SK-N-SH (cell line): Measurements from ENCODE around the gene SYNJ1. TPM values are rescaled to one million over a fixed set of nuclear protein-coding genes. Genes with fewer than 3 reads are reported as not detected.

ENCODE experiments used
- CTCF ChIA-PET: fragments of 300-600, 350-600 bp; formaldehyde crosslinking; extraction: SDS; loops from one replicate; lab custom pipeline; 2021; lab: Yijun Ruan, JAX
- POLR2A ChIA-PET: fragments of 350-600 bp; sonication (Branson Sonifier 250); formaldehyde crosslinking; extraction: SDS; loops from one replicate; lab custom pipeline; 2020; ENCODE audit warnings: antibody characterized with exemption, inconsistent platforms; lab: Yijun Ruan, JAX
- DNase-seq: peaks from one replicate; pipeline ENCODE4 v3.0.0; 2012
- H2AFZ ChIP-seq: fragments of 200-600 bp; sonication (generic); 2 replicates; pipeline ENCODE4 v1.8.1; 2016; ENCODE audit warnings: antibody characterized with exemption, mild to moderate bottlenecking, low read depth
- H3F3A ChIP-seq: fragments of 200-600 bp; sonication (generic); replicated peaks from 2 replicates; pipeline ENCODE3; 2016; ENCODE audit warnings: antibody characterized with exemption, mild to moderate bottlenecking; ENCODE audit not compliant: insufficient read depth
- H3K27ac ChIP-seq, 2 experiments: fragments of 200-500 bp in 1 of 2; fragments of 200-600 bp in 1 of 2; sonication (Bioruptor generic) in 1 of 2; sonication (generic), shearing (Covaris generic) in 1 of 2; 2 replicates each; pipeline versions ENCODE4 v1.5.1 to v1.6.1; 2014 to 2016; ENCODE audit warnings: low read depth in 2 of 2, inconsistent platforms in 1 of 2, low read length in 1 of 2, mild to moderate bottlenecking in 1 of 2, mixed read lengths in 1 of 2
- H3K27me3 ChIP-seq: fragments of 200-600 bp; sonication (generic), shearing (Covaris generic); 2 replicates; pipeline ENCODE4 v1.6.1; 2016; ENCODE audit warnings: mixed run types; ENCODE audit not compliant: insufficient read depth
- H3K36me3 ChIP-seq, 2 experiments: fragments of 200-500 bp in 1 of 2; fragments of 200-600 bp in 1 of 2; sonication (Bioruptor generic) in 1 of 2; sonication (generic) in 1 of 2; replicated peaks in 1 of 2; 2 replicates each; pipeline versions ENCODE3 to v1.5.1; 2014 to 2016; ENCODE audit warnings: low read length in 1 of 2, mild to moderate bottlenecking in 1 of 2; ENCODE audit not compliant: insufficient read depth in 2 of 2, control insufficient read depth in 1 of 2
- H3K4me1 ChIP-seq, 2 experiments: fragments of 200-500 bp in 1 of 2; fragments of 200-600 bp in 1 of 2; sonication (Bioruptor generic) in 1 of 2; sonication (generic), shearing (Covaris generic) in 1 of 2; 2 replicates each; pipeline versions ENCODE4 v1.5.1 to v1.6.1; 2014 to 2016; ENCODE audit warnings: low read depth in 1 of 2, low read length in 1 of 2, mixed run types in 1 of 2; ENCODE audit not compliant: insufficient read depth in 2 of 2, control insufficient read depth in 1 of 2
- H3K4me2 ChIP-seq: fragments of 200-600 bp; sonication (generic), shearing (Covaris generic); 2 replicates; pipeline ENCODE4 v1.6.1; 2017; ENCODE audit warnings: mixed run types
- H3K4me3 ChIP-seq, 2 experiments: fragments of 200-500 bp in 1 of 2; fragments of 200-600 bp in 1 of 2; sonication (Bioruptor generic) in 1 of 2; sonication (generic), shearing (Covaris generic) in 1 of 2; 2 replicates each; pipeline versions ENCODE4 v1.5.1 to v1.8.1; 2014 to 2016; ENCODE audit warnings: low read depth in 2 of 2, inconsistent platforms in 1 of 2, low read length in 1 of 2, mild to moderate bottlenecking in 1 of 2, mixed read lengths in 1 of 2, moderate library complexity in 1 of 2
- H3K79me2 ChIP-seq: fragments of 200-600 bp; sonication (generic); 2 replicates; pipeline ENCODE4 v1.8.1; 2017; ENCODE audit warnings: mild to moderate bottlenecking; ENCODE audit not compliant: insufficient read depth
- H3K9ac ChIP-seq: fragments of 200-600 bp; sonication (generic); 2 replicates; pipeline ENCODE4 v1.6.1; 2017; ENCODE audit warnings: mixed run types
- H3K9me2 ChIP-seq: fragments of 200-600 bp; sonication (generic); 2 replicates; pipeline ENCODE4 v1.6.1; 2017; ENCODE audit warnings: mixed run types
- H3K9me3 ChIP-seq: fragments of 200-600 bp; sonication (generic); 2 replicates; pipeline ENCODE4 v1.6.1; 2017; ENCODE audit warnings: mixed run types, mild to moderate bottlenecking, moderate library complexity
- H4K20me1 ChIP-seq: fragments of 200-600 bp; sonication (generic); 2 replicates; pipeline ENCODE4 v1.6.1; 2017; ENCODE audit warnings: mild to moderate bottlenecking, mixed run types; ENCODE audit not compliant: insufficient read depth
- CHD2 ChIP-seq: fragments of 150-350 bp; IDR thresholded peaks from 2 replicates; pipeline ENCODE4 v1.6.1; 2018; ENCODE audit warnings: low read length; ENCODE audit not compliant: partially characterized antibody
- EP300 ChIP-seq, 2 experiments: IDR thresholded peaks; 2 replicates each; pipeline versions ENCODE4 v1.4.0 to v1.6.1; 2012; ENCODE audit warnings: borderline replicate concordance in 1 of 2, low read depth in 1 of 2, low read length in 1 of 2
- EZH2phosphoT487 ChIP-seq: fragments of 200-600 bp; sonication (generic); IDR thresholded peaks from 2 replicates; pipeline ENCODE4 v1.6.1; 2017; ENCODE audit warnings: low read depth, mixed run types, mild to moderate bottlenecking, antibody characterized with exemption, moderate library complexity, borderline replicate concordance
- FOXJ3 ChIP-seq: sonication (generic); formaldehyde crosslinking; IDR thresholded peaks from 2 replicates; pipeline ENCODE4 v1.5.1; 2020; ENCODE audit warnings: mild to moderate bottlenecking, missing genetic modification reagents
- FOXM1 ChIP-seq: IDR thresholded peaks from 2 replicates; pipeline ENCODE4 v1.4.0; 2012; ENCODE audit warnings: low read depth, mild to moderate bottlenecking
- JUND ChIP-seq: IDR thresholded peaks from 2 replicates; pipeline ENCODE4 v1.4.0; 2012
- MXI1 ChIP-seq: IDR thresholded peaks from 2 replicates; pipeline ENCODE4 v1.6.1; 2012; ENCODE audit warnings: mild to moderate bottlenecking, low read depth, low read length, improper control_type of control experiment
- NFIC ChIP-seq: IDR thresholded peaks from 2 replicates; pipeline ENCODE4 v1.4.0; 2012; ENCODE audit warnings: borderline replicate concordance
- NRF1 ChIP-seq: IDR thresholded peaks from 2 replicates; pipeline ENCODE4 v1.6.1; 2012; ENCODE audit warnings: low read depth, mild to moderate bottlenecking, low read length
- POLR2AphosphoS5 ChIP-seq: IDR thresholded peaks from 2 replicates; pipeline ENCODE4 v1.6.1; 2012; ENCODE audit warnings: low read depth, low read length
- RFX5 ChIP-seq: IDR thresholded peaks from 2 replicates; pipeline ENCODE4 v1.6.1; 2012; ENCODE audit warnings: mild to moderate bottlenecking, improper control_type of control experiment, low read length
- SIN3A ChIP-seq: IDR thresholded peaks from 2 replicates; pipeline ENCODE4 v1.6.1; 2012; ENCODE audit warnings: low read depth, mild to moderate bottlenecking, low read length, moderate library complexity, borderline replicate concordance
- TAF1 ChIP-seq: IDR thresholded peaks from 2 replicates; pipeline ENCODE4 v1.6.1; 2012; ENCODE audit warnings: low read depth, mild to moderate bottlenecking, low read length, moderate library complexity, borderline replicate concordance
- TCF12 ChIP-seq: IDR thresholded peaks from 2 replicates; pipeline ENCODE4 v1.4.0; 2012
- TEAD4 ChIP-seq: IDR thresholded peaks from 2 replicates; pipeline ENCODE4 v1.4.0; 2012; ENCODE audit warnings: mild to moderate bottlenecking, borderline replicate concordance; ENCODE audit not compliant: insufficient read depth
- WGBS: methylation state at CpG from one replicate; pipeline ENCODE4 v1.1.6; 2017; ENCODE audit warnings: low lambda C conversion rate; 5-methylcytosine and 5-hydroxymethylcytosine counted together
- polyA plus RNA-seq, 3 experiments: library from polyadenylated mRNA; depleted of rRNA; stranded (reverse); fragments of >200 nt; gene quantifications; 2 replicates each; pipeline ENCODE4 v1.2.3, GENCODE V29; 2012
- TF ChIP-seq, protein P1 (sequence below): IDR thresholded peaks from 2 replicates; pipeline ENCODE4 v1.4.0; 2012; ENCODE audit warnings: low read depth, borderline replicate concordance
- TF ChIP-seq, protein P2 (sequence below): fragments of 150-350 bp; IDR thresholded peaks from 2 replicates; pipeline ENCODE4 v1.6.1; 2016; ENCODE audit warnings: mild to moderate bottlenecking, low read depth, low read length
- TF ChIP-seq, protein P3 (sequence below): IDR thresholded peaks from 2 replicates; pipeline ENCODE4 v1.6.1; 2012; ENCODE audit warnings: mild to moderate bottlenecking, low read depth, low read length, moderate library complexity

The SYNJ1 gene, protein sequence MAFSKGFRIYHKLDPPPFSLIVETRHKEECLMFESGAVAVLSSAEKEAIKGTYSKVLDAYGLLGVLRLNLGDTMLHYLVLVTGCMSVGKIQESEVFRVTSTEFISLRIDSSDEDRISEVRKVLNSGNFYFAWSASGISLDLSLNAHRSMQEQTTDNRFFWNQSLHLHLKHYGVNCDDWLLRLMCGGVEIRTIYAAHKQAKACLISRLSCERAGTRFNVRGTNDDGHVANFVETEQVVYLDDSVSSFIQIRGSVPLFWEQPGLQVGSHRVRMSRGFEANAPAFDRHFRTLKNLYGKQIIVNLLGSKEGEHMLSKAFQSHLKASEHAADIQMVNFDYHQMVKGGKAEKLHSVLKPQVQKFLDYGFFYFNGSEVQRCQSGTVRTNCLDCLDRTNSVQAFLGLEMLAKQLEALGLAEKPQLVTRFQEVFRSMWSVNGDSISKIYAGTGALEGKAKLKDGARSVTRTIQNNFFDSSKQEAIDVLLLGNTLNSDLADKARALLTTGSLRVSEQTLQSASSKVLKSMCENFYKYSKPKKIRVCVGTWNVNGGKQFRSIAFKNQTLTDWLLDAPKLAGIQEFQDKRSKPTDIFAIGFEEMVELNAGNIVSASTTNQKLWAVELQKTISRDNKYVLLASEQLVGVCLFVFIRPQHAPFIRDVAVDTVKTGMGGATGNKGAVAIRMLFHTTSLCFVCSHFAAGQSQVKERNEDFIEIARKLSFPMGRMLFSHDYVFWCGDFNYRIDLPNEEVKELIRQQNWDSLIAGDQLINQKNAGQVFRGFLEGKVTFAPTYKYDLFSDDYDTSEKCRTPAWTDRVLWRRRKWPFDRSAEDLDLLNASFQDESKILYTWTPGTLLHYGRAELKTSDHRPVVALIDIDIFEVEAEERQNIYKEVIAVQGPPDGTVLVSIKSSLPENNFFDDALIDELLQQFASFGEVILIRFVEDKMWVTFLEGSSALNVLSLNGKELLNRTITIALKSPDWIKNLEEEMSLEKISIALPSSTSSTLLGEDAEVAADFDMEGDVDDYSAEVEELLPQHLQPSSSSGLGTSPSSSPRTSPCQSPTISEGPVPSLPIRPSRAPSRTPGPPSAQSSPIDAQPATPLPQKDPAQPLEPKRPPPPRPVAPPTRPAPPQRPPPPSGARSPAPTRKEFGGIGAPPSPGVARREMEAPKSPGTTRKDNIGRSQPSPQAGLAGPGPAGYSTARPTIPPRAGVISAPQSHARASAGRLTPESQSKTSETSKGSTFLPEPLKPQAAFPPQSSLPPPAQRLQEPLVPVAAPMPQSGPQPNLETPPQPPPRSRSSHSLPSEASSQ (N-terminal part only)
- polyA plus RNA-seq (2012; rRNA removed) = 3.3 TPM in 2 replicates
- polyA plus RNA-seq (2012; cell fraction: cytosol; rRNA removed) = 4.5 and 4.7 TPM in 2 replicates
- polyA plus RNA-seq (2012; cell fraction: nucleus; rRNA removed) = 8.8 and 11.7 TPM in 2 replicates

DNA sequence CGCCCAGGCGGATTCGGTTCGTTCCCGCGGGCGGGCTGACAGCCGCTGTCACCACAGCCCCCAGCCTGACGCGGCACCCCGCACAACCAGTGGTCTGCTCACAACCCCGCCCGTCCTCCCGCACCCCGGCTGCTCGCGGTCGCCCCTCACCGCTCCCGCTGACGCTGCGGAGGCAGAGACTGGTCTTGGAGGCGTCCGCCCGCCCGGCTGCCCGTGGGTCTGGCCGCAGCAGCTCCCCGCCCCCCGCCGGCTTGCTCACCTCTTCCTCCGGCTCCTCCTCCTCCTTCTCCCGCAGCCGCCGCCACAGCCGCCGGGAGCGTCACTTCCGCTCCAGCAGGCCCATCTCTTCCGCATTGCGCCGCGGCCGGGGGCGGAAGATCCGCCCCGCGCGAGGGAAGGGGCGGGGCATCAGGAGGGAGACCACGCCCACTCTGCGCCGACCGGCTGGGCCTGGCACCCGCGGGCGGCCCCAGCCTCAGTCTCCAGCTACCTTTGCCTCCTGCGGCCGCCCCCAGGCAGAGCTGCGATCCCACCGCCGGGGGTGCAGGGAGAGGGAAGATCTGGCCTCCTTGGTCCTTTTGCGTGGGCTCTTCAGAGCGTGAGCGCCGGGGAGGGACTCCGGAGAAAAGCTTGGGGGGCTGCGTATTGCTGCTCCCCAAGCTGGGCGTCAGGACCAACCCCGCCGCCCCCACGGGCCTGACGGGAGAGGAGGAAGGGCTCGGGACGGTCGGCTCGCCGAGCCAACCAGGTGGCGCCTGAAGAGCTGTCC lies at the start of gene SYNJ1:
Gene SYNJ1 (minus strand): TSS at position 327 of the 769 bp plus-strand sequence. CDS start 1,118 bp downstream, outside the sequence.
- DNase-seq = peak; percentile 97
- peaks cover 6 to 13% of the 10 kb centered on the region in 2 experiments for H3K36me3 ChIP-seq
- peak within 1 kb of the TSS; percentile 81 to 91 for H3K27ac ChIP-seq
- H3K4me1 ChIP-seq = peaks cover 0 to 14% of the 10 kb centered on the region in 2 experiments; a peak in 2 of 4 replicates
- H3K79me2 ChIP-seq = peaks cover 17% of the 10 kb centered on the region
- CTCF ChIA-PET = interaction anchor here (0.6 to 1.9 kb wide), 8 partner anchors 10 to 116 kb away, joined by 3 to 8 read pairs (median 4); partner anchors contain the start of genes CFAP298 and PAXBP1
- H3F3A ChIP-seq = no peaks in the 10 kb centered on the region
- peak within 1 kb of the TSS; percentile 86 for H3K4me2 ChIP-seq
- H3K9me3 ChIP-seq = no peaks in the 10 kb centered on the region
- H3K27me3 ChIP-seq = no peaks in the 10 kb centered on the region
- H2AFZ ChIP-seq = peak within 1 kb of the TSS; percentile 95
- H3K9ac ChIP-seq = peak within 1 kb of the TSS; percentile 68
- WGBS = 2% methylated on average over 27 of the region's 79 CpGs
- H4K20me1 ChIP-seq = no peaks in the 10 kb centered on the region
- H3K4me3 ChIP-seq = peak within 1 kb of the TSS; percentile 83 to 94
- H3K9me2 ChIP-seq = no peaks in the 10 kb centered on the region
- POLR2A ChIA-PET = interaction anchor here (0.6 to 1.5 kb wide), 6 partner anchors 11 to 764 kb away, joined by 3 to 11 read pairs (median 4); partner anchors contain the start of genes CFAP298, DNAJC28 and PAXBP1
- peak; percentile 27; the same call in 1 of the 2 replicates for TF ChIP-seq TAF1
- TF ChIP-seq, protein P1, sequence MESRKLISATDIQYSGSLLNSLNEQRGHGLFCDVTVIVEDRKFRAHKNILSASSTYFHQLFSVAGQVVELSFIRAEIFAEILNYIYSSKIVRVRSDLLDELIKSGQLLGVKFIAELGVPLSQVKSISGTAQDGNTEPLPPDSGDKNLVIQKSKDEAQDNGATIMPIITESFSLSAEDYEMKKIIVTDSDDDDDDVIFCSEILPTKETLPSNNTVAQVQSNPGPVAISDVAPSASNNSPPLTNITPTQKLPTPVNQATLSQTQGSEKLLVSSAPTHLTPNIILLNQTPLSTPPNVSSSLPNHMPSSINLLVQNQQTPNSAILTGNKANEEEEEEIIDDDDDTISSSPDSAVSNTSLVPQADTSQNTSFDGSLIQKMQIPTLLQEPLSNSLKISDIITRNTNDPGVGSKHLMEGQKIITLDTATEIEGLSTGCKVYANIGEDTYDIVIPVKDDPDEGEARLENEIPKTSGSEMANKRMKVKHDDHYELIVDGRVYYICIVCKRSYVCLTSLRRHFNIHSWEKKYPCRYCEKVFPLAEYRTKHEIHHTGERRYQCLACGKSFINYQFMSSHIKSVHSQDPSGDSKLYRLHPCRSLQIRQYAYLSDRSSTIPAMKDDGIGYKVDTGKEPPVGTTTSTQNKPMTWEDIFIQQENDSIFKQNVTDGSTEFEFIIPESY = no peak
- TF ChIP-seq, protein P2, sequence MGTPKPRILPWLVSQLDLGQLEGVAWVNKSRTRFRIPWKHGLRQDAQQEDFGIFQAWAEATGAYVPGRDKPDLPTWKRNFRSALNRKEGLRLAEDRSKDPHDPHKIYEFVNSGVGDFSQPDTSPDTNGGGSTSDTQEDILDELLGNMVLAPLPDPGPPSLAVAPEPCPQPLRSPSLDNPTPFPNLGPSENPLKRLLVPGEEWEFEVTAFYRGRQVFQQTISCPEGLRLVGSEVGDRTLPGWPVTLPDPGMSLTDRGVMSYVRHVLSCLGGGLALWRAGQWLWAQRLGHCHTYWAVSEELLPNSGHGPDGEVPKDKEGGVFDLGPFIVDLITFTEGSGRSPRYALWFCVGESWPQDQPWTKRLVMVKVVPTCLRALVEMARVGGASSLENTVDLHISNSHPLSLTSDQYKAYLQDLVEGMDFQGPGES = no peak
- TF ChIP-seq NRF1 = no peak
- no peak for TF ChIP-seq EP300 (IDR thresholded peaks at IDR 0.05; ENCODE audit: borderline replicate concordance in 1 of 2, low read depth in 1 of 2, low read length in 1 of 2)
- TF ChIP-seq JUND = no peak
- peak; percentile 80 for TF ChIP-seq POLR2AphosphoS5
- no peak for TF ChIP-seq EZH2phosphoT487
- TF ChIP-seq, protein P3, sequence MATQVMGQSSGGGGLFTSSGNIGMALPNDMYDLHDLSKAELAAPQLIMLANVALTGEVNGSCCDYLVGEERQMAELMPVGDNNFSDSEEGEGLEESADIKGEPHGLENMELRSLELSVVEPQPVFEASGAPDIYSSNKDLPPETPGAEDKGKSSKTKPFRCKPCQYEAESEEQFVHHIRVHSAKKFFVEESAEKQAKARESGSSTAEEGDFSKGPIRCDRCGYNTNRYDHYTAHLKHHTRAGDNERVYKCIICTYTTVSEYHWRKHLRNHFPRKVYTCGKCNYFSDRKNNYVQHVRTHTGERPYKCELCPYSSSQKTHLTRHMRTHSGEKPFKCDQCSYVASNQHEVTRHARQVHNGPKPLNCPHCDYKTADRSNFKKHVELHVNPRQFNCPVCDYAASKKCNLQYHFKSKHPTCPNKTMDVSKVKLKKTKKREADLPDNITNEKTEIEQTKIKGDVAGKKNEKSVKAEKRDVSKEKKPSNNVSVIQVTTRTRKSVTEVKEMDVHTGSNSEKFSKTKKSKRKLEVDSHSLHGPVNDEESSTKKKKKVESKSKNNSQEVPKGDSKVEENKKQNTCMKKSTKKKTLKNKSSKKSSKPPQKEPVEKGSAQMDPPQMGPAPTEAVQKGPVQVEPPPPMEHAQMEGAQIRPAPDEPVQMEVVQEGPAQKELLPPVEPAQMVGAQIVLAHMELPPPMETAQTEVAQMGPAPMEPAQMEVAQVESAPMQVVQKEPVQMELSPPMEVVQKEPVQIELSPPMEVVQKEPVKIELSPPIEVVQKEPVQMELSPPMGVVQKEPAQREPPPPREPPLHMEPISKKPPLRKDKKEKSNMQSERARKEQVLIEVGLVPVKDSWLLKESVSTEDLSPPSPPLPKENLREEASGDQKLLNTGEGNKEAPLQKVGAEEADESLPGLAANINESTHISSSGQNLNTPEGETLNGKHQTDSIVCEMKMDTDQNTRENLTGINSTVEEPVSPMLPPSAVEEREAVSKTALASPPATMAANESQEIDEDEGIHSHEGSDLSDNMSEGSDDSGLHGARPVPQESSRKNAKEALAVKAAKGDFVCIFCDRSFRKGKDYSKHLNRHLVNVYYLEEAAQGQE = peak; percentile 99
- TF ChIP-seq FOXJ3 (CRISPR knock-in tag) = no peak; the same call in 1 of the 2 replicates
- TF ChIP-seq CHD2 = peak; percentile 75
- TF ChIP-seq TCF12 = no peak; the same call in 1 of the 2 replicates
- TF ChIP-seq RFX5 = no peak
- no peak for TF ChIP-seq NFIC
- no peak for TF ChIP-seq FOXM1
- peak; percentile 96 for TF ChIP-seq SIN3A
- peak; percentile 30; the same call in 1 of the 2 replicates for TF ChIP-seq TEAD4
- TF ChIP-seq MXI1 = peak; percentile 55
